CD4-positive, alpha-beta T cell treated with Interleukin-6 at 100 ng/mL for 8 hours (primary cell): Measurements from ENCODE around the gene KDM4B.
"Not testable (repeated sequence)": the region's sequence is repeated elsewhere in the genome, so short reads cannot be mapped to it uniquely, and the experiment has no call there.

Experiments used
- DNase-seq: peaks from one replicate; pipeline ENCODE4 v3.0.0-alpha.2; 2020; ENCODE audit warnings: mixed read lengths, low spot score

KDM4B gene

DNA sequence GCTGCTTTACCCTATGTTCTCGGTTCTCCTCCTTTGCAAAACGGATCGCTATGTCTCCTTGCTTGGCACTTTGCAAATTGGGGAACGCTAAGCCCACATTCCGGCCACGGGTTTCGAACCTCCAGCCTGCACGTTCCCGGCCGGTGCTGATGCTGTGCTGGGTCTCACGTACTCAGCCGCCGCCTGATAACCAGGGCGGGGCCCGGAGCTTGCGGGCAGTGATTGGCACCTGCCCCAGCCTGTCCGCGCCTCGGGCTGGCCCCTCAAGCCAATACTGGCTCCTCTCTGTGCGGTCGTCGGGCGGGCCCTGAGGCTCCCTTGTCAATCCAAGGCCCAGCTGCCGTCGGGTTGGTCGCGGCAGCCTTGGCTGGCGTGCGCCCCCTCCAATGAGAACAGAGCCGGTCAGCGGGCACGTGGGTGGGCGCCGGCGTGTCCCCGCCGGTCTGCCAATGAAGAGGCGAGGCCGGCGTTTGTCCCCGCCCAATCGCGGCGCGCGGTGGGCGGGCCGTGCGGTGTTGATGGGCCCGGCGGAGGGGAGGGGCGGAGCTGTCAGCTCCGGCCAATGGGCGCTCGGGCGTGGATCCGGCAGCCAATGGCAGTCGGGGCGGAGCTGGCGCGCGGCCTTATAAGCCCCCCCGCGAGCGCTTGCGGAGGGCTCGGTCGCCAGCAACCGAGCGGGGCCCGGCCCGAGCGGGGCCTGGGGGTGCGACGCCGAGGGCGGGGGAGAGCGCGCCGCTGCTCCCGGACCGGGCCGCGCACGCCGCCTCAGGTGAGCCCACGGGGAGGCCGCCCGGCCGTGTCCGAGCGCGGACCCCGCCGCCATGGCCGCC lies at the start of gene KDM4B:
TSS of gene KDM4B (plus strand) at position 652 of the 830 bp plus-strand sequence. CDS start 63,778 bp downstream, outside the sequence.
- DNase-seq: peak; percentile 100

DNA sequence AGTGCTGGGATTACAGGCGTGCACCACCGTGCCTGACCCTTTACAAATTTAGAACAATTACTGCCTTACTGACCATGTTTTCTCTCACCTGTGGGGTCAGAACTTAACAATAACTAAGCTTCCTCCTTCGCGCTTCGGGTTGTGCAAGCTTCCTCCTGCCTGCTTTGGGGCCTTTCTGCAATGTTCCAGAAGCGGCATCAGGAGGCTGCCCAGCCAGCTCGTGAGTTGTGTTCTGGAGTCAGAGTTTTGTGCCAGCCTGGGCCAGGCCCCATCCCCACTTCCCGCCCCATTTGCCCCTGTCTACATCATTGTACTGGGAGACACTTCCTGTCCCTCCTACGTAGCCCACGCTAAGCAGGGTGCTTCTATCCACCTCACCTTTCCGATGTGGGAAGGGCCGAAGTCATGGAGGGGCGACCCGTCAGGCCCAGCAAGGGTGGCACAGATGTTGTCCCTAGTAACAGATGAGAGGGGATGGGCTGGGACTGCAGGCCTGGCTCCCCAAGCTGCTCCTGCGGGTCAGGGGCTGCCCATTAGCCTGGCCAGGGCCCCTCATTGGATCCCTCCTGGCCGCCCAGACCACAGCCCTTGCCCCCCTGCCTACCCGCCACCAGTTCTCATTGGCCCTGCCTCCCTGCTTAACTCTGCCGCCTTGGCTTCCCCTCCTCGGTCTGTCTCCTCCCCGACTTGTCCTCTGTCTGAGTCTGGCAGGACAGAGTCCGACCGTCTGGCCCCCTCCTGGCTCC lies 46.2 kb upstream of the KDM4B start:
- DNase-seq: no peak

DNA sequence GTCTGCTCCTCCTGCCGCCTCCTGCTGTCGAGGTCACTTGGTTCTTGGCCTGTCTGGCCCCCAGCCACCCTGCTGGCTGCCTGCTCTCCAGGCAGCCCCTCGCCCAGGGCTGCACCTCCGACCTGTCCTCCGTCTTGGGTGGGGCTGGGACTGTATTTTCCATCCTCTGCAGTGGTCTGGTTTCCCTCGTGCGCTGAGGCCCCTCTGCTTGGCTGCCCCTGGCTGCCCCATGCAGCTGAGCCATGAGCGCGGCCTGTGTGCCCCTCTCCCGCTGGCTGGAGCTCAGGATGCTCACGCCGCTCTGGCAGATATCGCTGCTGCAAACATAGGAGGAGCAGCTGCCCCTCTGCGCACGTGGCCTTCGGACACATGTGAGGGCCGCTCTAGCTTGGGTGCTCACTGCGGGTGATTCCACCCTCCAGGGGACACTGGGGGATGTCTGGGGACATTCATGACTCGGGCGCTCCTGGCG lies 45.6 kb upstream of the KDM4B start:
- DNase-seq: no peak

DNA sequence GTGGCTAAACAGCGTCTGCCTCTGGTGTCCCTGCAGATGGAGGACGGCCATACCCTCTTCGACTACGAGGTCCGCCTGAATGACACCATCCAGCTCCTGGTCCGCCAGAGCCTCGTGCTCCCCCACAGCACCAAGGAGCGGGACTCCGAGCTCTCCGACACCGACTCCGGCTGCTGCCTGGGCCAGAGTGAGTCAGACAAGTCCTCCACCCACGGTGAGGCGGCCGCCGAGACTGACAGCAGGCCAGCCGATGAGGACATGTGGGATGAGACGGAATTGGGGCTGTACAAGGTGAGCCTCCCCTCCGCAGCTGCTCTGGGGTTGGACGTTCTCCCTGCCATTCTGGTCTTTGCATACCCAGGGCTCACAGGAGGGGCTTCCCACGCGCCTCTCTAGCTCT lies 39.7 kb upstream of the KDM4B start:
- no peak for DNase-seq

DNA sequence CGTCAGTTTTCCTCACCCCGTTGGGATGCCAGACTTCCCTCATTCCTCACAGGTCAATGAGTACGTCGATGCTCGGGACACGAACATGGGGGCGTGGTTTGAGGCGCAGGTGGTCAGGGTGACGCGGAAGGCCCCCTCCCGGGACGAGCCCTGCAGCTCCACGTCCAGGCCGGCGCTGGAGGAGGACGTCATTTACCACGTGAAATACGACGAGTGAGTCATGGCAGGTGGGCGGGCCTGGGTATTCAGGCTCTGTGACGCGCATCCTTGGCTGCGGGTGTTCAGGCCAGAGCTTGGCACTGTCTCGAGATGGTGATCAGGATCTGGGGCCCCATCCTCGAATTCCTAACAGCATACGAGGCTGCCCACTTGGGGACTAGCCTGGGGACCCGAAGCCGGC lies 38.2 kb upstream of the KDM4B start:
- no peak for DNase-seq

DNA sequence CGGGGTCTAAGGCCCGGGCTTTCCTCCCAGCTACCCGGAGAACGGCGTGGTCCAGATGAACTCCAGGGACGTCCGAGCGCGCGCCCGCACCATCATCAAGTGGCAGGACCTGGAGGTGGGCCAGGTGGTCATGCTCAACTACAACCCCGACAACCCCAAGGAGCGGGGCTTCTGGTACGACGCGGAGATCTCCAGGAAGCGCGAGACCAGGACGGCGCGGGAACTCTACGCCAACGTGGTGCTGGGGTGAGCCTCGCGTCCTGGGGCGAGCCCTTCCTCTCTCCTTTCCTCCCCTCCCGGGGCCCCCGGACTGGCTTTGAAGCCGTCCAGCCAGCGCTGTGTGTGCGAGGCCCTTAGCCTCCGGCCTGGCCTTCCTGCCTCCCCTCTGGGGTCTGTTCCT lies 36.2 kb upstream of the KDM4B start:
- no peak for DNase-seq

DNA sequence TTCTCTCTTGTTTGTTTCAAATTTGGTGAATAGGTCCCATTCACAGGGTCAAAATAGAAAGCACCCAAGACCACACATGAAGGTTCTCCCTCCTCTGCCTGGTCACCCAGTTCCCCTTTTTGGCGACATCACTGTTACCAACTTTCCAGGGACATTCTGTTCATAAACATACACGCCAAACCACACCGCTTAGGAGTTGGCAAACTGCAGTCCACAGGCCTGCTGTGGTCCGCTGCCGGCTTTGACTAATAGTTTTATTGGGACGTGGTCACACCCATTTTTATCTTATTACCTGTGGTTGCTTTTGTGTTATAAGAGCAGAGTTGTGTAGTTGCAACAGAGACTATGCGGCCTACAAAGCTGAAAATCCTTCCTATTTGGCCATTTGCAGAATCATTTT lies 35.4 kb upstream of the KDM4B start:
- no peak for DNase-seq

DNA sequence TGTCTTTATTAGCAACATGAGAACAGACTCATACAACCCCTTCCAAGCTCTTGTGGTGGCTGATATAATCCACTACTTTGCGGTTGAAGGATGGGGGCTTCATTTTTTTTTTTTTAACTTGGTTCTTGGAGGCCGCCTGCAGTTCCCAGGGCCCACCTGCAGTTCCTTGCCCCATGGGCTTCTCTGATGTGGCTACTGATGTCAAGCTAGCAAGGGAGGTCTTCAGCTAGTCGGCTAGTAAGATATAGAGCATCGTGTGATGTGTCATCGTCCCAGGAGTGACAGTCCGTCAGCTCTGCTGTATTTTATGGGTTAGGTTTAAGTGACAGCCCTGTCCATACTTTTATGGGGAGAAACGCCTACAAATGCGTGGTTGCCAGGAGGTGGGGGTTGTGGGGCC lies 33.5 kb upstream of the KDM4B start:
- DNase-seq: no peak

DNA sequence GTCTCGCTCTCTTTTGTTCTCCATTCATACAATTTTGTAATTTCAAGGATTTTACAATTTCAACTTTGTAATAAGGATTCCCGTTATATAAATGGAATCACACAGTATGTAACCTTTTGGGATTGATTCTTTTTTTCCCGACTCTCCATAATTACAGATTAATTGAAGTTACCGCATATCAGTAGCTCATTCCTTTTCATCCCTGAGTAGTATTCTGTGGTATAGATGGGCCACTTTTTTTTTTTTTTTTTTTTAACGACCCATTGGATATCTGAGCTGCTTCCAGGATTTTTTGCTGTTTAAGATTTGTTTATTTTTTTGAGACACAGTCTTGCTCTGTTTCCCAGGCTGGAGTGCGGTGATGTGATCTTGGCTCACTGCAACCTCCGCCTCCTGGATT lies 31.9 kb upstream of the KDM4B start:
- DNase-seq: no peak

DNA sequence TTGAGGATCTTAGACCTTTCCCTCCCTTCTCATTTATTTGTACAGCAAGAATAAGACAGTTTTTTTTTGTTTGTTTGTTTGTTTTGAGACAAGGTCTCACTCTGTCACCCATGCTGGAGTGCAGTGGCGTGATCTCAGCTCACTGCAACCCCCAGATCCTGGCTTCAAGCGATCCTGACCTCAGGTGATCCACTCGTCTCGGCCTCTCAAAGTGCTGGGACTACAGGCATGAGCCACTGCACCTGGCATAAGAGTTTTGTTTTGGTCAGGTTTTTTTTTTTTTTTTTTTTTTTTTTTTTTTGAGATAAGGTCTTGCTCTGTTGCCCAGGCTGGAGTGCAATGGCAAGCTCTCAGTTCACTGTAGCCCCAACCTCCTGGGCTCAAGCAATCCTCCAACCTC lies 30.5 kb upstream of the KDM4B start:
- not testable (repeated sequence) for DNase-seq

DNA sequence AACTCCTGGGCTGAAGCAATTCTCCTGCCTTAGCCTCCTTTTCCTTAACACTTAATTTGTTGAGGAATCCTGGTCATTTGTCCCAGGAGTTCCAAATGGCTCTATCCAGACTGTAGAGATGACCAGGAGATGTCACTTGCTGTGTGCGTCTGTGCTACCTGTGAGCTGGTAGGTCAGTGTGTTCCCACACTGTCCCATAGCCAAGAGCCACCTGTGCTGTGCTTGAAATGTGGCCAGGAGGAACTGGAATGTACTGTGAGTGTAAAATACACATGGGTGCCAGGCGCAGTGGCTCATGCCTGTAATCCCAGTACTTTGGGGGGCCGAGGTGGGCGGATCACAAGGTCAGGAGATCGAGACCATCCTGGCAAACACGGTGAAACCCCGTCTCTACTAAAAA lies 29.4 kb upstream of the KDM4B start:
- DNase-seq: no peak

DNA sequence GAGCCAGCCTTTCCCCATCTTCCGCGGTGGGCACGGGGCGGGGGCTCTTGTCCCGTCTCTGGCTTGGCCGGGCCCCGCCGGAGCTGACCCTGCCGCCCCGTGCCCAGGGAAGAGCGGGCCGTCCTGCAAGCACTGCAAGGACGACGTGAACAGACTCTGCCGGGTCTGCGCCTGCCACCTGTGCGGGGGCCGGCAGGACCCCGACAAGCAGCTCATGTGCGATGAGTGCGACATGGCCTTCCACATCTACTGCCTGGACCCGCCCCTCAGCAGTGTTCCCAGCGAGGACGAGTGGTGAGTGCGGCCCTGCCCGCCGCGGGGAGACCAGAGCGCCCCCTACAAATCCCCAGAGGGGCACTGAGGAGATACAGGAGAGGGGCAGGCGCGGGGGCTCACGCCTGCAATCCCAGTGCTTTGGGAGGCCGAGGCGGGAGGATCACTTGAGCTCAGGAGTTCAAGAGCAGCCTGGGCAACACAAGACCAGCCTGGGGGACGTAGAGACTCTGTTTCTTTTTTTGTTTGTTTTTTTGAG lies 27.2 kb upstream of the KDM4B start:
- not testable (repeated sequence) for DNase-seq

DNA sequence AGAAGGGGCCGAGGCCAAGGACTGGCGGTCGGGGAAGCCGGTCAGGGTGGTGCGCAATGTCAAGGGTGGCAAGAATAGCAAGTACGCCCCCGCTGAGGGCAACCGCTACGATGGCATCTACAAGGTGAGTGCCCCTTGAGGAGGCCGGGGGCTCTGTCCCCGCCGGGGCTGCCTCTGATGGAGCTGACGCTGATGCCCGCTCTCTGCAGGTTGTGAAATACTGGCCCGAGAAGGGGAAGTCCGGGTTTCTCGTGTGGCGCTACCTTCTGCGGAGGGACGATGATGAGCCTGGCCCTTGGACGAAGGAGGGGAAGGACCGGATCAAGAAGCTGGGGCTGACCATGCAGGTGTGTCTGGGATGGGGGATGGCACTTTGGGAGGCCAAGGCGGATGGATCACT lies 18.3 kb upstream of the KDM4B start:
- not testable (repeated sequence) for DNase-seq

DNA sequence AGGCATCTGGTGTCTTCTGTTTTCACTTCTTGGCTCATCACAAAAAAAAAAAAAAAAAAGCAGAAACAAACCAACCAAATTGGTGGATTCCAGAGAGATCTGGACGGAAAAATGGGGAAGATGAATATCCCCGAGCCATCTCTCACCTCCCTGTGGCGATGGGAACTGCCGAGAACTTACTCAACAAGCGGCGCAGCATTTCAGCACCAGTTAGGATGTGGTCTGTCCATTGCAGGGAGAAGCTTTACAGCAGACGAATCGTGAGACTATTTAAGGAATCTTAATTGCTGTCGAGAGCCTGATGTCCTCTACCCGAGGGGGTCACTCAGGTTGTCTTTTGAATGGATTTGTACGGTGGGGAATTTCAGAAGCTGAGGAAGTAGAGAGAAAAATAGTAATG lies 17.3 kb upstream of the KDM4B start:
- no peak for DNase-seq

DNA sequence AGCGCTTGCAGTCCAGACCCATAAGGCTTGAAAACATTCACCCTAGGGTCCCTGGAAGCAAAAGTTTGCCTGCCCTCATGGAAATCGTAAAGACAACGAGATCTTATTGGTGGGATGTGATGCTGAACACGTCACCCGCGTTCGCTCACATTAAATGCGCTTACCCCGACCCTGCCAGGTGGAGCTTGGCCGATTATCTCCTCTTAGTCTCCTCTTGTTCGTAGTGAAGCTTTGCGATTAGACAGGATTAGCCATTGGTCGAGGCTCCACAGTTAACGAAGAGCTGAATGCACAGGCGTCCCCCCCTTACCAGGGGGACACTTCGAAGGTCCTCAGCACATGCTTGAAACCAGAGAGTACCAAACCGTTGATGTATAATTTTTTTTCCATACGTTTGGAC lies 16.0 kb upstream of the KDM4B start:
- no peak for DNase-seq

DNA sequence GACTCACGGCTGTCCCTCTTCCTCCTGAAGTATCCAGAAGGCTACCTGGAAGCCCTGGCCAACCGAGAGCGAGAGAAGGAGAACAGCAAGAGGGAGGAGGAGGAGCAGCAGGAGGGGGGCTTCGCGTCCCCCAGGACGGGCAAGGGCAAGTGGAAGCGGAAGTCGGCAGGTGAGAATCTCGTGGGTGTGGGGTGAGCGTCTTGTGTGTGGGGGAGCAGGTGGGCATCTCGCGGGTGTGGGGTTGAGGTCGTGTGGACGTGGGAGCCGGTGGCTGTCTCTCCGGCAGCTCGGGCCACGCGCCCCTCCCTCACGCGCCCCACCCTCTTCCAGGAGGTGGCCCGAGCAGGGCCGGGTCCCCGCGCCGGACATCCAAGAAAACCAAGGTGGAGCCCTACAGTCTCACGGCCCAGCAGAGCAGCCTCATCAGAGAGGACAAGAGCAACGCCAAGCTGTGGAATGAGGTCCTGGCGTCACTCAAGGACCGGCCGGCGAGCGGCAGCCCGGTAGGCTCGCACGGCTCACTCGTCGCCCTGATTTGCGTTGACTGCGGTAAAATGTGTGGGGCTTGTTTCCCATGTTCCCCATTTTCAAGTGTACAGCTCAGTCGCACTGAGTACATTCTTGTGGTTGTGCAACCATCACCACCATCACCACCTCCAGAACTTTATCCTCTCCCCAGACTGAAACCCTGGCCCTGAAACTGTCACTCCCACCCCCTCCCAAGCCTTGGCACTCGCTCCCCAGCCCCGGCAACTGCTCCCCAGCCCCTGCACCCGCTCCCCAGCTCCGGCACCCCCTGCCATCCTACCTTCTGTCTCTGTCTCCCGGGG lies 14.4 kb upstream of the KDM4B start:
- not testable (repeated sequence) for DNase-seq

DNA sequence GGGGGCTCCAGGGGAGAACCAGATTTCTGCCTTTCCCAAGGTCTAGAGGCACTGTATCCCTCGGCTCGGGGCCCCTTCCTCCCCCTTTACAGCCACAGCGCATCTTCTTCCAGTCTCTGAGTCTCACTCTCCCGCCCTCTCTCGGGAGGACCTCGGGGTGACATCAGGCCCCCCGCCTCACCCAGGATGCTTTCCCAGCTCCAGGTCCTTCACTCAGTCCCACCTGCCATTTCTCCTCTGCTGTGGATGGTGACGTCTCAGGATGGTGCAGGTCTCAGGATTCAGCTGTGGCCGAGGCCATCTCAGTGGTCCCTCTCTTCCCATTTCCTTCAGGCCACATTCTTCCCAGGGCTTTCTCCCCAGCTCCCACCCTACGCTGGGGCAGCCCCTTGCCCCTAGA lies 13.6 kb upstream of the KDM4B start:
- DNase-seq: no peak

DNA sequence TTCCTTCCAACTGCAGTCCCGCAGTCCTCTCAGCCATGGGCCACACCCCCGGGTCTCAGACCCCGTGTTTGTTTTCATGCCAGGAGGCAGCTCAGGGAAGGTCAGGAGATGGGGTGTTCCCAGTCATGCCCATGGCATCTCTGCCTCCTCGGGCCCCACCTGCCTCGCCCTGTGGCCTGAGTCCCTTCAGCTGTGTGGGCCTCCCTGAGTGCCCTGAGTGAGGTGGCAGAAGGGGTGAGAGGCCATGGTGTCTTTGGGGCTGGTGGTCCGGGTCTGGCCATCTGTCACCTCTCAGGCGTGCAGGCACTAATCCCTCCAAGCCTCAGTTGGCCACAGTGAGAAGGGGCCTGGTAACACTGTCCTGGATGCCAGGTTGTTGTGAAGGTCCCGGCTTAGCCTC lies 10.9 kb upstream of the KDM4B start:
- DNase-seq: no peak

DNA sequence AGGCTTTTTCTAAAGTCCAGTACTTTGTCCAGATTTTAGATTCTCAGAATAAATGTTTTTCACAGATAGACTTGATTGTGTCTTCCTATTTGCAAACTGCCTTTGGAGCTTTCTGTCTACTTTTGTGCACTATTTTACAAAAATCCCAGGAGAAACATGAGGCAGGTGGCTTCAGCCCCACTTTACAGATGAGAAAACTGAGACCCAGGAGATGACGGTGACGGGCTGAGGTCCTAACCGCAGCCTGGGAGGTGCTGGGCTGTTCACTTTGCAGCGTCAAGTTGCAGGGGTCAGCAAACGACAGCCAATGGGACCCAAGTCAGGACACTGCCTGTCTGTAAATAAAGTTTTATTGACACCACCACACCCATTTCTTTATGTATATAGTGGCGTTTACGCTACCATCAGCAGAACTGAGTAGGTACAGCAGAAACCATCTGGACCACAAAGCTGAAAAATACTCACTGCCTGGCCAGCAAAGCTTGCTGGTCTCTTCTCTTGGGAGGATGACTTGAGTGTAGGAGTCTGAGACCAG lies 6.8 kb upstream of the KDM4B start:
- DNase-seq: no peak

DNA sequence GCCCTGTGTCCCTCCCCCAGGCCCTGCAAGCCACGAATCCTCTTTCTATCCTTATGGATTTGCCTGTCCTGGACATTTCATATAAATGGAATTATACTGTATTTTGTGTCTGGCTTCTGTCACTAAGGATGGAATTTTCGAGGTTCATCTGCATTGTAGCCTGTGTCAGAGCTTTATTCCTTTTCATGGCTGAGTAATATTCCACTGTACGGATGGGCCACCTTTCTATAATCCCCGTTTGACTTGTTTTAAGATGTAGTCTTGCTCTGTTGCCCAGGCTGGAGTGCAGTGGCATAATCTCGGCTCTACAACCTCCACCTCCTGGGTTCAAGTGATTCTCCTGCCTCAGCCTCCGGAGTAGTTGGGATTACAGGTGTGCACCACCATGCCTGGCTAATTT lies 3.9 kb upstream of the KDM4B start:
- DNase-seq: no peak

DNA sequence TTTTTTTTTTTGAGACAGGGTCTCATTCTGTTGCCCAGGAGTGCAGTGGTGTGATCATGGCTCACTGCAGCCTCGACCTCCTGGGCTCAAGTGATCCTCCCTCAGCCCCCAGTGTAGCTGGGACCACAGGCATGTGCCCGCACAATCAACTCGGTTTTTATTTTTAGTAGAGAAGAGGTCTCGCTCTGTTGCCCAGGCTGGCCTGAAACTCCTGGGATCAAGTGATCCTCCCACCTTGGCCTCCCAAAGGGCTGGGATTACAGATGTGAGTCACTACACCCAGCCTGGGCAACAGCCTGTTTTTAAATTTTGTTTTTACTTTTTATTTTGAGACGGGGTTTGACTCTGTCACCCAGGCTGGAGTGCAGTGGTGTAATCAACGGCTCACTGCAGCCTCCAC lies 2.3 kb upstream of the KDM4B start:
- no peak for DNase-seq
